Activated CD4-positive, alpha-beta T cell treated with anti-CD3 and anti-CD28 coated beads for 36 hours (primary cell): Measurements from ENCODE around the gene FRMD5. TPM values are rescaled to one million over a fixed set of nuclear protein-coding genes. Genes with fewer than 3 reads are reported as not detected.

Source experiments
- ATAC-seq: fragments of 200-7000 bp; cut with Tn5 transposase; one replicate; pipeline ENCODE4 v1.10.0; 2021; ENCODE audit warnings: mild to moderate bottlenecking, moderate library complexity
- CTCF ChIA-PET: fragments of 350-600 bp; sonication (Branson Sonifier 250); formaldehyde crosslinking; loops from one replicate; lab custom pipeline; 2021; ENCODE audit warnings: antibody characterized with exemption; lab: Charles Lee
- POLR2A ChIA-PET: fragments of 350-600 bp; sonication (Branson Sonifier 250); formaldehyde crosslinking; loops from one replicate; lab custom pipeline; 2021; ENCODE audit warnings: antibody characterized with exemption, inconsistent platforms; lab: Charles Lee
- DNase-seq: peaks from one replicate; pipeline ENCODE4 v3.0.0-alpha.2; 2020
- H3K27ac Mint-ChIP-seq: one replicate; pipeline ENCODE4 v1.8.0; 2021; ENCODE audit warnings: mixed read lengths
- H3K27me3 Mint-ChIP-seq: one replicate; pipeline ENCODE4 v1.8.0; 2021; ENCODE audit warnings: mixed read lengths
- H3K36me3 Mint-ChIP-seq: one replicate; pipeline ENCODE4 v1.8.0; 2021; ENCODE audit warnings: low read depth, mixed read lengths
- H3K4me1 Mint-ChIP-seq: one replicate; pipeline ENCODE4 v1.8.0; 2021; ENCODE audit warnings: mixed read lengths
- H3K4me3 Mint-ChIP-seq: one replicate; pipeline ENCODE4 v1.8.0; 2021; ENCODE audit warnings: mild to moderate bottlenecking, moderate library complexity, mixed read lengths
- H3K9me3 Mint-ChIP-seq: one replicate; pipeline ENCODE4 v1.8.0; 2021; ENCODE audit warnings: low read depth, mixed read lengths
- intact Hi-C, 2 experiments: fragments of 100-400 bp; cut with DNase I in 1 of 2; cut with micrococcal nuclease in 1 of 2; formaldehyde crosslinking; loops; one replicate each; pipeline versions ENCODE4 v1.14.2 to v1.15.1; 2022 to 2024; cut with DNase I, micrococcal nuclease
- total RNA-seq, 2 experiments: library from RNA; stranded (reverse); gene quantifications; one replicate each; pipeline ENCODE4 v1.2.3, GENCODE V29; 2021

Gene FRMD5
- total RNA-seq, 2 experiments from 2014 or later = 0.16 to 0.30 TPM

DNA sequence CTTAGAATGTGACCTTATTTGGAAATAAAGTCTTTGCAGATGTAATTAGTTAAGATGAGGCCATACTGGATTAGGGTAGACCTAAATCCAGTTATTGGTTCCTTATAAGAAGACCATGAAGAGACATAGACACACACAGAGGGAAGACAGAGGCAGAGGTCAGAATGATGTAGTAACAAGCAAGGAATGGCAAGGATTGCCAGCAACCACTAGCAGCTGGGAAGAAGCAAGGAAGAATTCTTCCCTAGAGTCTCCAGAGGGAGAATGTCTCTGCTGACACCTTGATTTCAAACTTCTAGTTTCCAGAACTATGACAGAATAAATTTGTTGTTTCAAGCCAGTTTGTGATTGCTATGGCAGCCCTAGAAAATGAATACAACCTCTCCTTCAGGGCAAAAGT, 251.6 kb downstream of the FRMD5 start:
- Mint-ChIP-seq H3K27me3 (peaks cover 5% of the 10 kb centered on the region), H3K4me3 (no peak overlapping the region), H3K4me1 (peaks cover 7% of the 10 kb centered on the region), H3K36me3 (no peaks in the 10 kb centered on the region), H3K27ac (no peak overlapping the region), H3K9me3 (no peaks in the 10 kb centered on the region)
- intact Hi-C loops = no loop called here
- DNase-seq (no peak), ATAC-seq (no peak)
- ChIA-PET POLR2A (no interaction called here), CTCF (no interaction called here)

DNA sequence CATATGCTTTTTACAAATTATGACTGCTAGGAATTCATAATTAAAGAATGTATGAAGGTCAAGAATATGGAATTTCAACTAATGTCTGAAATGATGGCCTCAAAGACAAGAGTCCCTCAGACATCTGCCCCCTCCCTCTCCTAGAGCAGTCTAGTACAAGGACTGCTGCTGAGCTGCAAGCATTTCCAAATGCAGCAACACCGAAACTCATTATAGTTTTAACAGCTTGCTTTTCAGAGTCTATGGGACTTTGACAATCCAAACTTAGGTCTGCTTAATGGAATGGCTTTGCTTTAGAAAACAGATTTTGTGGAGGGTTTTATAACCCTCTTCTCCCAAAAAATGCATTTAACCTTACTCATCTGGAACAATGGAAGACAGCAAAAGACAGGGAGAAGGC, 252.9 kb downstream of the FRMD5 start:
- no peak overlapping the region for H3K27ac Mint-ChIP-seq
- ChIA-PET POLR2A (no interaction called here), CTCF (interaction anchor here (0.8 to 1.0 kb wide), 2 partner anchors 119 to 184 kb away, joined by 3 read pairs; no protein-coding TSS in a partner anchor)
- intact Hi-C loops = no loop called here
- H3K36me3 Mint-ChIP-seq = no peaks in the 10 kb centered on the region
- ATAC-seq = no peak
- H3K4me3 Mint-ChIP-seq = no peak overlapping the region
- H3K4me1 Mint-ChIP-seq = no peaks in the 10 kb centered on the region
- no peaks in the 10 kb centered on the region for H3K9me3 Mint-ChIP-seq
- H3K27me3 Mint-ChIP-seq = peaks cover 5% of the 10 kb centered on the region
- DNase-seq = no peak

DNA sequence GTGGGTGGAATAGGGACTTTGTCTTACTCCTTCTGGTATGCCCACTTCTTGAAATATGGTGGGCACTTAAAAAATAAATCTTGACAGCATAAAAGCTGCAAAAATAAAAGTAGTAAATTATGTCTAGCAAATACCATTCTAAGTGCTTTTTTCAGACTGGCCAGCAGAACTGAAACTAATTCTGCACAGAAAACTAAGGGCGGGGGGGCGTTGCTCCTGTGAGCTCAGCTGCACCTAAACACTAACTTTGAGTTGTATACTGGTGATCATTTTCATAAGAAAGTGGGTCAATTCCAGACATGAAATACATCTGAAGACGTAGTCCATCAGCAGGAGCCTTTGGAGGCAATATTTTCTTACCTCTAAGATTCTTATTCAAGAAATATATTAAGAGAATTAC, 253.5 kb downstream of the FRMD5 start:
- ATAC-seq = no peak
- ChIA-PET POLR2A (no interaction called here), CTCF (interaction anchor here (0.8 to 2.2 kb wide), 4 partner anchors 79 to 184 kb away, joined by 3 to 7 read pairs (median 4); no protein-coding TSS in a partner anchor)
- Mint-ChIP-seq H3K4me1 (no peaks in the 10 kb centered on the region), H3K27ac (no peak overlapping the region), H3K36me3 (no peaks in the 10 kb centered on the region), H3K4me3 (no peak overlapping the region), H3K9me3 (no peaks in the 10 kb centered on the region), H3K27me3 (peaks cover 5% of the 10 kb centered on the region)
- intact Hi-C loops = no loop called here
- DNase-seq = no peak

DNA sequence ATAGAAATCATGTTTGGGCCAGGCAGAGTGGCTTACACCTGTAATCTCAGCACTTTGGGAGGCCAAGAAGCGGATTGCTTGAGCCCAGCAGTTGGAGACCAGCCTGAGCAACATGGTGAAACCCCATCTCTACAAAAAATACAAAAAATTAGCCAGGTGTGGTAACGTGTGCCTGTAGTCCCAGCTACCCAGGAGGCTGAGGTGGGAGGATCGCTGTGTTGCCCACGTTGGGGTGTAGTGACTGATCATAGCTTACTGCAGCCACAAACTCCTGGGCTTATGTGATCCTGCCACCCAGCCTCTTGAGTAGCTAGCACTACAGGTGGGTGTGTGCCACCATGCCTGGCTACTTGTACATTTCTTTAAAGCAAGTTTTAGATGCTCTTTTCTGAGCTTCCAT, 254.0 kb downstream of the FRMD5 start:
- no peaks in the 10 kb centered on the region for H3K4me1 Mint-ChIP-seq
- H3K27me3 Mint-ChIP-seq = peaks cover 4% of the 10 kb centered on the region
- intact Hi-C loops = no loop called here
- no peak overlapping the region for H3K4me3 Mint-ChIP-seq
- H3K27ac Mint-ChIP-seq = no peak overlapping the region
- no peaks in the 10 kb centered on the region for H3K9me3 Mint-ChIP-seq
- ATAC-seq (no peak), DNase-seq (no peak)
- ChIA-PET POLR2A (no interaction called here), CTCF (interaction anchor here (0.6 to 2.2 kb wide), 4 partner anchors 25 to 125 kb away, joined by 3 to 7 read pairs (median 4); no protein-coding TSS in a partner anchor)
- no peaks in the 10 kb centered on the region for H3K36me3 Mint-ChIP-seq

DNA sequence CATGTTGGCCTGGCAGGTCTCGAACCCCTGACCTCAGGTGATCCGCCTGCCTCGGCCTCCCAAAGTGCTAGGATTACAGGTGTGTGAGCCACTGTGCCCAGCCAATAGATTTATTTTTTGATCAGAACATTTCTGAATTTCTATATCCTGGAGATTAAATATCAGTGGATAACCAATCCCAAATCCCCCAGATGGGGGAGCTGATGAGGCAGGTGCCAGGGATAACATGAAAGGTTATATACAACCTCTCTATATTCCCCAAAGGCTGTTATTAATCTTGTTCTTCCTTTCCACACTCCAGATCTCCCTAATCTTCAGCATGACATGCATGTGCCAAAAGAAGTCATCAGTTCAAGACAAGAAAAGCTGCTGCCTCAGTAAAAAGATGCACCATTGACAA, 256.0 kb downstream of the FRMD5 start:
- ATAC-seq = no peak
- intact Hi-C loops = loop anchor here (2.0 to 5.0 kb wide), 2 partner anchors 128 kb away; no protein-coding TSS in a partner anchor
- POLR2A ChIA-PET = no interaction called here
- Mint-ChIP-seq H3K36me3 (no peaks in the 10 kb centered on the region), H3K27me3 (peaks cover 9% of the 10 kb centered on the region), H3K27ac (no peak overlapping the region), H3K4me3 (no peak overlapping the region), H3K9me3 (no peaks in the 10 kb centered on the region), H3K4me1 (no peaks in the 10 kb centered on the region)
- CTCF ChIA-PET = interaction anchor here (0.8 to 1.7 kb wide), 5 partner anchors 10 to 280 kb away, joined by 3 to 5 read pairs (median 3); no protein-coding TSS in a partner anchor
- peak; percentile 33 for DNase-seq

DNA sequence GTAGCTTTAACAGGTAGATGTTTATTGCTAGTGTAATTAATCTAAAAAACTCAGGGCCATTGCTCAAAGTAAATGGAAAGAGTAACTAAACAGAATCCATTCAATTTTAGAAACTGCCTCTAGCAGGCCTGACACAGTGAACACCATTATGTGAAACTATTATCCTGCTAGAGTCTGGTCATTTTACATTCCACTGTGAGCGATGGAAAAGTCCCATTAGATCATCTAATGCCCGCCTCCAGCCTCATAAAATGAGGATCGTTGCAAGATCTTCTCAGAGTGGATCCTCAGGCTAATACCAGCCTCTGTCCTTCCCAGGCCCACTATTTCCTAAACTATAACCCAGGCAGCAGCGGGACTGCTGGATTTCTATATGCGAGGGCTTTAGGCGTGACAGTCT, 260.6 kb downstream of the FRMD5 start:
- ATAC-seq (no peak), DNase-seq (no peak)
- no peak overlapping the region for H3K4me3 Mint-ChIP-seq
- peaks cover 10% of the 10 kb centered on the region for H3K27me3 Mint-ChIP-seq
- no peaks in the 10 kb centered on the region for H3K4me1 Mint-ChIP-seq
- ChIA-PET POLR2A (no interaction called here), CTCF (no interaction called here)
- H3K36me3 Mint-ChIP-seq = no peaks in the 10 kb centered on the region
- no peak overlapping the region for H3K27ac Mint-ChIP-seq
- H3K9me3 Mint-ChIP-seq = no peaks in the 10 kb centered on the region
- intact Hi-C loops = no loop called here

DNA sequence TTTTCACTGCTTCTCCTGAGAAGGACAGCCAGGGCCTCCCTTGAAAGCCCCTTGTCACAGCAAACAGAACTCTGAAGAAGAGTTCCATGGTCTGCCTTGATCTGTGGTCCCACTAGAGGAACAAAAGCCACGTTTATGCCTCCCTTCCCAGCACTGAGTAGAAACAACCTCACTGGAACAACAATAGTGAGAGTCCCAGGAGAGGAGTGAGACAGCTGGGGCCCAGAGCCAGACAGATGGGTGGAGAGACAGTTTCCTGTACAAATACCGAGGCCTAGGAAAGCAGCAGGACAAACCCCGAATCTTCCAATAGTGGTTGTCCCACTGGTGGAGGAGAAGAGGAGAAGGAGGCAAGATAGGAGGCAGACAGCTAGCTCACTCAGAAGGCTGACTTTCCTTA, 262.2 kb downstream of the FRMD5 start:
- H3K36me3 Mint-ChIP-seq = no peaks in the 10 kb centered on the region
- ChIA-PET POLR2A (interaction anchor here (0.8 kb wide), 1 partner anchor 125 kb away, joined by 3 read pairs; no protein-coding TSS in a partner anchor), CTCF (interaction anchor here (1.3 to 1.5 kb wide), 2 partner anchors 9 to 299 kb away, joined by 3 to 4 read pairs; no protein-coding TSS in a partner anchor)
- ATAC-seq (no peak), DNase-seq (no peak)
- H3K27me3 Mint-ChIP-seq = peaks cover 10% of the 10 kb centered on the region
- H3K27ac Mint-ChIP-seq = no peak overlapping the region
- H3K9me3 Mint-ChIP-seq = no peaks in the 10 kb centered on the region
- no peak overlapping the region for H3K4me3 Mint-ChIP-seq
- intact Hi-C loops = no loop called here
- H3K4me1 Mint-ChIP-seq = no peaks in the 10 kb centered on the region

DNA sequence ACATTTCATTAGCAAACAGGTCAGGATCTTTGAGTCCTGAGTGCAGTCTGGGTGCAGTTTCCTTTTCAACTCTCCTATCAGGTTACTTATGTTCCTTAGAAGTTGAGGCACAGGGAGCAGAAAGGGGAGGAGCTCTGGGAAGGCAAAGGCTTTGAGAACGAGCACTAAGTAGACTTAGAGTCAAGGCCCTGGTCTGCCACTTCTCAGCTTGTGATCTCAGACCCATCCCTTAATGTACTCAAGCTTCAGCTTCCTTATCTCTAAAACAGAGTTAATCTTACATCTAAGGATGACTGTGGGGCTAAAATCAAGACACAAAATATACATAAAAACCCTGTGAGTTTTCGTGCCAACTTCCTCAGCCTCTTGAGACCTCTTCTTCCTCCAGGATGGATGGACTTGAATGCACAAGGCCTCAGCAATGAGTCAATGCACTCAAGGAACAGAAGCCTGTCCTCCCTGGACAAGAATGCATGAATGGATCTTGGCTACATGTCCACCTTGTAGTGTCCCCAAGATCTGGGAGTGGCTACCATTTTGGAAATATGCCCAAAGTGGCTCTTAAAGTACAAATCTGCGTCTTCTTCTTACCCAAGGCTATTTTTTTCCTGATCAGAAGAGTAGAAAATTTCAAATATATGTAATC, 263.2 kb downstream of the FRMD5 start:
- DNase-seq (no peak), ATAC-seq (no peak)
- POLR2A ChIA-PET = no interaction called here
- Mint-ChIP-seq H3K36me3 (no peaks in the 10 kb centered on the region), H3K4me1 (no peaks in the 10 kb centered on the region), H3K9me3 (no peaks in the 10 kb centered on the region), H3K27ac (no peak overlapping the region), H3K27me3 (peaks cover 10% of the 10 kb centered on the region), H3K4me3 (no peak overlapping the region)
- CTCF ChIA-PET = interaction anchor here (1.5 kb wide), 1 partner anchor 8 kb away, joined by 4 read pairs; no protein-coding TSS in a partner anchor
- intact Hi-C loops = no loop called here

DNA sequence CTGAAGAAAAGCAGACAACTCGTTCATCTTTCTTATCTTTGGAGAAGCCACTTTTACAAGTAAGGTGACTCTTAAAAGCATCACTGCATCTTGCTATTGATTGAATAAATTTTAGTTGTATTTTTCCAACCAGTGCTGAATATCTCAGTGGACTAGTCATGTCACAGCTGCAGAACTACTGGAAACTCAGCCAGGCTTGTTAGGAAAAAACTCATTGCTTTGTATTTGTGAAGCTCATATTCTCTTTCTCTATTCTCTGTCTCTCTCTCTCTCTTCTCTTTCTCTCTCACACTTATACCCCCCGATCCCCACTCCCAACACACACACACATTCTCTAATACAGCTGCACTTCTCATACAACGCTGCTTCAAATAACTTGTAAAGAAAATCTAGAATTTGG, 264.0 kb downstream of the FRMD5 start:
- intact Hi-C loops = no loop called here
- no peaks in the 10 kb centered on the region for H3K36me3 Mint-ChIP-seq
- H3K4me3 Mint-ChIP-seq = no peak overlapping the region
- no peak overlapping the region for H3K27ac Mint-ChIP-seq
- H3K27me3 Mint-ChIP-seq = peaks cover 10% of the 10 kb centered on the region
- POLR2A ChIA-PET = no interaction called here
- no peaks in the 10 kb centered on the region for H3K4me1 Mint-ChIP-seq
- no peaks in the 10 kb centered on the region for H3K9me3 Mint-ChIP-seq
- DNase-seq = no peak
- CTCF ChIA-PET = no interaction called here
- ATAC-seq = no peak

DNA sequence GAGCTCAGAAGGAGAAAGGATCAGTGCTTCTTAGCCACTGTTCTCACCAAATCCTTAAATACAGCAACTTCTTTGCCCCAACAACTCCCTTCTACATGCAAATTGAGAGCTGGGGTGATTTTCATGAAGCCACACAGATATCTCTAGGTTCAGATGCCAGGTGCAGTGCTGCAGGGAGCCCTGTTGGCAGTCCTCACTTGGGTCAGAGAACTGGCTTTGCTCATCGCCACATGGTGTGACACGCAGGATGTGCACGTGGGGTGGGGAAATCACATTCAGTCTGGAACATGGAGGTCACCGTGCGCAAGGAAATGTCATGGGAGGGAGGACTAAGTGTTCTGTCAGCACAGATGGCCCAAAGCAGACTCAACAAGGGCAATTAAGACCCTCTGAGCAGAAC, 264.5 kb downstream of the FRMD5 start:
- ATAC-seq (no peak), DNase-seq (no peak)
- peaks cover 9% of the 10 kb centered on the region for H3K27me3 Mint-ChIP-seq
- no peak overlapping the region for H3K27ac Mint-ChIP-seq
- intact Hi-C loops = no loop called here
- POLR2A ChIA-PET = no interaction called here
- CTCF ChIA-PET = no interaction called here
- no peaks in the 10 kb centered on the region for H3K36me3 Mint-ChIP-seq
- H3K4me1 Mint-ChIP-seq = no peaks in the 10 kb centered on the region
- no peaks in the 10 kb centered on the region for H3K9me3 Mint-ChIP-seq
- no peak overlapping the region for H3K4me3 Mint-ChIP-seq

DNA sequence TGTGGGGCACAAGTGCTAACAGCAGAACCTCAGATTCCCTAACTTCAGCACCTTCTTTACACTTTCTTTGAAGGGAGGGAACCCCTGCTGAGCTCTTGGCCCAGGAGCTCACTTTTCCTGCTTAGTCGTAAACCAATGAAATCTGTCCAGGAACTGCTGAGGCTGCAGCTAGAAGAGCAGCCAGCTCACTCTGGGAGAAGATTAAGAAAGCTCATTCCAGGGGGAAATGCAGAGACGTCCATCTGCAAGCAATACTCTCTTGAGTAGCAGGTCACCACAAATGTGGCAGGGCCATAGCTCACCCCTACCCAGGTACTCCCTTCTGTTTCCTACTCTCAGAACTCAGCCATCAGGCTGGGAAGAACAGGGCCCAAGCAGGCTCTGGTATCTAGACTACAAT, 265.0 kb downstream of the FRMD5 start:
- Mint-ChIP-seq H3K36me3 (no peaks in the 10 kb centered on the region), H3K27me3 (peaks cover 7% of the 10 kb centered on the region), H3K27ac (no peak overlapping the region), H3K4me1 (no peaks in the 10 kb centered on the region), H3K9me3 (no peaks in the 10 kb centered on the region), H3K4me3 (no peak overlapping the region)
- DNase-seq (no peak), ATAC-seq (no peak)
- POLR2A ChIA-PET = no interaction called here
- CTCF ChIA-PET = interaction anchor here (1.7 kb wide), 1 partner anchor 9 kb away, joined by 3 read pairs; no protein-coding TSS in a partner anchor
- intact Hi-C loops = no loop called here

DNA sequence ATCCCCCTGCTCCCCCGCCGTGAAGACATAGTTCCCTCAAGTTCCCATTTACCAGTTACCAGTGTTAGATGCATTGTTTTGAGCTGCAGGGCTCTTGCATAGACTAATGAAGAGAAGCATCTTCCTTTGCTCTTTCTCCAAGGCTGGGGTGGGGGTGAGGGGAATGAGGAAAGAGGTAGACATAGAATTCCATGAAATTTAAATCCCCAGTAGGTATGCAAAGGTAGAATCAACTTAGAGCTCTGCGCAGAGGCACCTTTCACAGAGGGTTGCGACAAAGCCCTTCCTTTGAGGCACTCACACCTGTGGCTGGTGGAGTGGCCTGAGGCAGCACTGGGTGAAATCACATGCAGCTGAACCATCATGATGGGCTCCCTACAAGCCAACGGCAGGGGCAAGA, 266.9 kb downstream of the FRMD5 start:
- intact Hi-C loops = no loop called here
- POLR2A ChIA-PET = no interaction called here
- no peak for DNase-seq
- no peak for ATAC-seq
- no peaks in the 10 kb centered on the region for H3K36me3 Mint-ChIP-seq
- H3K4me1 Mint-ChIP-seq = no peaks in the 10 kb centered on the region
- no peak overlapping the region for H3K4me3 Mint-ChIP-seq
- H3K27ac Mint-ChIP-seq = no peak overlapping the region
- H3K9me3 Mint-ChIP-seq = no peaks in the 10 kb centered on the region
- CTCF ChIA-PET = interaction anchor here (0.6 to 1.8 kb wide), 2 partner anchors 24 to 913 kb away, joined by 3 to 8 read pairs; no protein-coding TSS in a partner anchor
- peaks cover 2% of the 10 kb centered on the region for H3K27me3 Mint-ChIP-seq
